CD14-positive monocyte (primary cell): ENCODE measurements around the gene NDUFB8. TPM values are rescaled to one million over a fixed set of nuclear protein-coding genes. Genes with fewer than 3 reads are reported as not detected.
A peak's percentile ranks its signal among the peaks of the same experiment; 100 is the strongest.

Experiments
- DNase-seq, 3 donors: peaks; one replicate each; pipeline ENCODE4 v3.0.0-alpha.2; 2011 to 2022
- H2AFZ ChIP-seq: 2 replicates; pipeline ENCODE4 v1.6.0; 2012; ENCODE audit warnings: mild to moderate bottlenecking, low read depth, low read length, inconsistent platforms; ENCODE audit not compliant: insufficient read depth, poor library complexity, severe bottlenecking
- H3K27ac ChIP-seq, 2 donors: 1 replicate in 1 of 2; 2 replicates in 1 of 2; pipeline ENCODE4 v1.5.1; 2012 to 2013; ENCODE audit warnings: low read length in 2 of 2, control low read depth in 1 of 2, inconsistent platforms in 1 of 2, low read depth in 1 of 2, mild to moderate bottlenecking in 1 of 2
- H3K27me3 ChIP-seq, 2 donors: one replicate each; pipeline versions ENCODE4 v1.6.0 to v1.6.1; 2011 to 2013; ENCODE audit warnings: low read length in 2 of 2; ENCODE audit not compliant: control insufficient read depth in 2 of 2, insufficient read depth in 2 of 2
- H3K36me3 ChIP-seq, 2 donors: replicated peaks in 1 of 2; 1 replicate in 1 of 2; 2 replicates in 1 of 2; pipeline versions ENCODE4 v1.5.1 to v1.6.1; 2012 to 2013; ENCODE audit warnings: low read length in 2 of 2, control low read depth in 1 of 2, inconsistent platforms in 1 of 2, mild to moderate bottlenecking in 1 of 2; ENCODE audit not compliant: insufficient read depth in 2 of 2, control insufficient read depth in 1 of 2
- H3K4me1 ChIP-seq, 2 donors: 1 replicate in 1 of 2; 2 replicates in 1 of 2; pipeline versions ENCODE4 v1.5.1 to v1.6.1; 2012 to 2013; ENCODE audit warnings: low read length in 2 of 2, control low read depth in 1 of 2, inconsistent platforms in 1 of 2, mild to moderate bottlenecking in 1 of 2, moderate library complexity in 1 of 2; ENCODE audit not compliant: insufficient read depth in 2 of 2, control insufficient read depth in 1 of 2
- H3K4me2 ChIP-seq: replicated peaks from 2 replicates; pipeline ENCODE3; 2012; ENCODE audit warnings: low read length, moderate library complexity, mild to moderate bottlenecking; ENCODE audit not compliant: poor library complexity, severe bottlenecking; ENCODE audit errors: extremely low read depth
- H3K4me3 ChIP-seq, 3 experiments: fragments of 200-600 bp in 1 of 3; sonication (generic) in 1 of 3; replicated peaks in 1 of 3; 1 replicate in 2 of 3; 2 replicates in 1 of 3; pipeline ENCODE4 v1.5.1; 2011 to 2013; ENCODE audit warnings: low read length in 3 of 3, mild to moderate bottlenecking in 3 of 3, control low read depth in 2 of 3, low read depth in 2 of 3, inconsistent platforms in 1 of 3, moderate library complexity in 1 of 3
- H3K79me2 ChIP-seq: 2 replicates; pipeline ENCODE4 v1.6.0; 2012; ENCODE audit warnings: mild to moderate bottlenecking, control low read depth, inconsistent platforms, low read length, moderate library complexity; ENCODE audit not compliant: insufficient read depth
- H3K9ac ChIP-seq: 2 replicates; pipeline ENCODE4 v1.6.0; 2017; ENCODE audit warnings: low read length, mild to moderate bottlenecking; ENCODE audit not compliant: insufficient read depth, poor library complexity, severe bottlenecking
- H3K9me3 ChIP-seq, 2 donors: replicated peaks in 1 of 2; 1 replicate in 1 of 2; 2 replicates in 1 of 2; pipeline versions ENCODE4 v1.5.1 to v1.6.1; 2012 to 2013; ENCODE audit warnings: low read length in 2 of 2, control low read depth in 1 of 2; ENCODE audit not compliant: control insufficient read depth in 1 of 2, insufficient read depth in 1 of 2
- H4K20me1 ChIP-seq: 2 replicates; pipeline ENCODE4 v1.6.0; 2012; ENCODE audit warnings: mild to moderate bottlenecking, low read length, control low read depth, moderate library complexity; ENCODE audit not compliant: insufficient read depth
- H3K27ac Mint-ChIP-seq, 7 donors: one replicate each; pipeline ENCODE4 v1.8.0; 2020; ENCODE audit warnings: mild to moderate bottlenecking in 7 of 7, mixed read lengths in 7 of 7, moderate library complexity in 6 of 7, inconsistent platforms in 2 of 7
- H3K27me3 Mint-ChIP-seq, 3 donors: one replicate each; pipeline ENCODE4 v1.8.0; 2021 to 2022; ENCODE audit warnings: low read depth in 3 of 3, mild to moderate bottlenecking in 3 of 3, mixed read lengths in 3 of 3, moderate library complexity in 3 of 3, inconsistent platforms in 1 of 3
- H3K36me3 Mint-ChIP-seq, 2 donors: one replicate each; pipeline ENCODE4 v1.8.0; 2020; ENCODE audit warnings: mixed read lengths in 2 of 2, inconsistent platforms in 1 of 2, mild to moderate bottlenecking in 1 of 2
- H3K4me1 Mint-ChIP-seq: one replicate; pipeline ENCODE4 v1.8.0; 2020; ENCODE audit warnings: mild to moderate bottlenecking, mixed read lengths
- H3K4me3 Mint-ChIP-seq, 2 donors: one replicate each; pipeline ENCODE4 v1.8.0; 2020; ENCODE audit warnings: mild to moderate bottlenecking in 2 of 2, mixed read lengths in 2 of 2, moderate library complexity in 1 of 2
- H3K9me3 Mint-ChIP-seq, 7 donors: one replicate each; pipeline ENCODE4 v1.8.0; 2020 to 2022; ENCODE audit warnings: mixed read lengths in 7 of 7, mild to moderate bottlenecking in 6 of 7, moderate library complexity in 6 of 7, inconsistent platforms in 2 of 7
- WGBS: methylation state at CpG from one replicate; pipeline ENCODE4 v1.1.5; 2013; ENCODE audit warnings: missing lambda C conversion rate; ENCODE audit not compliant: insufficient coverage; 5-methylcytosine and 5-hydroxymethylcytosine counted together
- intact Hi-C, 2 donors: fragments of 100-400 bp; cut with micrococcal nuclease; formaldehyde crosslinking; loops; one replicate each; pipeline versions ENCODE4 v1.15.0 to v1.15.1; 2023
- polyA plus RNA-seq, 3 donors: library from polyadenylated mRNA; depleted of rRNA in 1 of 3; unstranded in 2 of 3; stranded (reverse) in 1 of 3; fragments of 300-500 nt in 2 of 3; fragments of >200 nt in 1 of 3; fragmentation: Illumina TruSeq in 2 of 3; gene quantifications; 1 replicate in 2 of 3; 2 replicates in 1 of 3; pipeline ENCODE4 v1.2.3, GENCODE V29; 2012 to 2021
- TF ChIP-seq, protein P1 (sequence below): fragments of 200-600 bp; IDR thresholded peaks from one replicate; pipeline ENCODE4 v1.8.0; 2022; ENCODE audit warnings: antibody characterized with exemption, mild to moderate bottlenecking

The NDUFB8 gene
- polyA plus RNA-seq, 3 donors = 124 to 419 (median 381) TPM

DNA sequence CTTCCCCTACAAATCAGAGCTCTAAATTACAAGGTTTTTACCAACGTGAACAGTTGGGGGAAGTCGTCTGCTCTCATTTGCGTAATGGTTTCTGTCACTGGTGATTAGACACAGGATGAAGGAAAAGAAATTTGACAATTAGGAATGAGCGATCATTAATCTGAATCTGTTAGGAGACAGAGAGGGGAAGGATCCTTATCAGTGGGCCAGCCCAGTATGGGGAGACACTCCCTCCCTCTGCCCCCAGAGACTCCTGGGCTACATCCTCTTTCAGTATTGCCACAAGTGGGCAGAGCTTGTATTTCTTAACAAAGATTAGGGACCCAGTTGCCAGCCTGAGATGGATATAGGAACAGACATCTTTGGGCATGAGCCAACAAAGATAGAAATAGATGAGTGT lies 21.5 kb upstream of the NDUFB8 start:
- H3K4me1 Mint-ChIP-seq = peaks cover 34% of the 10 kb centered on the region
- no peaks in the 10 kb centered on the region for H3K79me2 ChIP-seq
- no peak overlapping the region for H3K4me3 Mint-ChIP-seq
- H3K4me3 ChIP-seq = no peak overlapping the region
- no peak overlapping the region for H2AFZ ChIP-seq
- no peaks in the 10 kb centered on the region for H3K27me3 ChIP-seq
- peaks cover 60 to 65% of the 10 kb centered on the region in 2 donors for H3K36me3 Mint-ChIP-seq
- no peak overlapping the region for H3K27ac ChIP-seq
- peak overlapping the region in 6 of 7 donors; percentile 2 to 81 (median 56) for H3K27ac Mint-ChIP-seq
- TF ChIP-seq, protein P1, sequence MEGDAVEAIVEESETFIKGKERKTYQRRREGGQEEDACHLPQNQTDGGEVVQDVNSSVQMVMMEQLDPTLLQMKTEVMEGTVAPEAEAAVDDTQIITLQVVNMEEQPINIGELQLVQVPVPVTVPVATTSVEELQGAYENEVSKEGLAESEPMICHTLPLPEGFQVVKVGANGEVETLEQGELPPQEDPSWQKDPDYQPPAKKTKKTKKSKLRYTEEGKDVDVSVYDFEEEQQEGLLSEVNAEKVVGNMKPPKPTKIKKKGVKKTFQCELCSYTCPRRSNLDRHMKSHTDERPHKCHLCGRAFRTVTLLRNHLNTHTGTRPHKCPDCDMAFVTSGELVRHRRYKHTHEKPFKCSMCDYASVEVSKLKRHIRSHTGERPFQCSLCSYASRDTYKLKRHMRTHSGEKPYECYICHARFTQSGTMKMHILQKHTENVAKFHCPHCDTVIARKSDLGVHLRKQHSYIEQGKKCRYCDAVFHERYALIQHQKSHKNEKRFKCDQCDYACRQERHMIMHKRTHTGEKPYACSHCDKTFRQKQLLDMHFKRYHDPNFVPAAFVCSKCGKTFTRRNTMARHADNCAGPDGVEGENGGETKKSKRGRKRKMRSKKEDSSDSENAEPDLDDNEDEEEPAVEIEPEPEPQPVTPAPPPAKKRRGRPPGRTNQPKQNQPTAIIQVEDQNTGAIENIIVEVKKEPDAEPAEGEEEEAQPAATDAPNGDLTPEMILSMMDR = no peak
- H3K9ac ChIP-seq = no peak overlapping the region
- WGBS = 8% methylated on average over 2 of the region's 4 CpGs
- no peaks in the 10 kb centered on the region for H3K9me3 ChIP-seq
- no peak overlapping the region for H3K4me2 ChIP-seq
- no peaks in the 10 kb centered on the region for H3K27me3 Mint-ChIP-seq
- peaks cover 33 to 62% of the 10 kb centered on the region in 2 donors for H3K36me3 ChIP-seq
- no peaks in the 10 kb centered on the region for H4K20me1 ChIP-seq
- intact Hi-C loops = no loop called here
- DNase-seq = no peak
- H3K4me1 ChIP-seq = peaks cover 14 to 16% of the 10 kb centered on the region in 2 donors
- H3K9me3 Mint-ChIP-seq = no peaks in the 10 kb centered on the region

DNA sequence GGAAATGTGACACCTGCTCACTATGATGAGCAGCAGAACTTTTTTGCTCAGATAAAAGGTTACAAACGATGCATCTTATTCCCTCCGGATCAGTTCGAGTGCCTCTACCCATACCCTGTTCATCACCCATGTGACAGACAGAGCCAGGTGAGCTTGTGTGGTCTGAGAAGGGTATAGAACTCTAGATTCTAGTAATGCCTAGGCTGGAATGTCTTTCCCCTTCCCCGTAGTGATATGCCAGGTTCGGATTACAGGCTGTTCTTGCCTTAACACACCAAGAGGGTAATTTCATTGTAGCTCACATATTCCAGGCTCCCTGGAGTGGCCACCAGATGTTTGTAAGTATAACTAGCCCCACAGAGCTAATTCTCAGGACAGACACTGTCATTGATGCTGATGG lies 15.3 kb upstream of the NDUFB8 start:
- Histone ChIP-seq H3K9me3 (no peaks in the 10 kb centered on the region), H3K4me2 (no peak overlapping the region), H4K20me1 (peaks cover 4% of the 10 kb centered on the region), H3K4me3 (no peak overlapping the region), H3K4me1 (no peaks in the 10 kb centered on the region), H3K79me2 (no peaks in the 10 kb centered on the region), H3K27me3 (no peaks in the 10 kb centered on the region), H3K9ac (no peak overlapping the region), H3K27ac (no peak overlapping the region), H3K36me3 (peaks cover 90 to 98% of the 10 kb centered on the region in 2 donors), H2AFZ (no peak overlapping the region)
- Mint-ChIP-seq H3K4me1 (no peaks in the 10 kb centered on the region), H3K4me3 (no peak overlapping the region), H3K9me3 (no peaks in the 10 kb centered on the region), H3K27me3 (no peaks in the 10 kb centered on the region), H3K36me3 (peaks cover 87 to 95% of the 10 kb centered on the region in 2 donors), H3K27ac (no peak overlapping the region)
- TF ChIP-seq, protein P1 = no peak
- no CpG with 5 or more reads among the region's 5 CpGs for WGBS
- DNase-seq = no peak
- intact Hi-C loops = no loop called here
